ENCODE data around the gene SALL4. TPM values are rescaled to one million over a fixed set of nuclear protein-coding genes. Genes with fewer than 3 reads are reported as not detected.
"Not testable (repeated sequence)": the region's sequence is repeated elsewhere in the genome, so short reads cannot be mapped to it uniquely, and the experiment has no call there.

Gene SALL4
- total and polyA plus RNA-seq, 11 donors = 0.04 to 0.22 (median 0.07) TPM; not detected in 5

- 82 to 88% (median 83%) methylated on average over 14 of the region's 14 CpGs for WGBS, 4 donors
Measured at GRCh38 chr20:51788822-51789221, 13.5 kb downstream of the SALL4 start.

DNA sequence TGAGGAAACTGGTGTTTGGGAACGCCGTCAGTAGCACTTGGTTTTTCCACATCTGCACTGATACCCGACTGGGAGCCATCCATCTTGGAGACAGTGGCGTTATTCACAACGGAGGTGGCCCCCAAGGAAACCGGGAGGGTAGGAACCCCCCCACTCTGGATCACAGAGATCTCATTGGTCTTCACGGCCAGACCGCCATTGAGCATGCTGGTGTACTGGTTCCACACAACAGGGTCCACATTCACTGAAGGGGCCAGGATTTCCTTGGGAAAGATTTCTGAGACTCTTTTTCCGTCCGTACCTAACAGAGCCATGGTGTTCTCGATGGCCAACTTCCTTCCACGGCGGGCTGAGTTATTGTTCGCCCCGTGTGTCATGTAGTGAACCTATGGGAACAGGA is 18.0 kb downstream of the SALL4 start:
- H3K4me3 ChIP-seq = no peak overlapping the region
- peaks cover 0 to 8% (median 0%) of the 10 kb centered on the region in 9 donors for H3K27me3 ChIP-seq
- no peaks in the 10 kb centered on the region for H3K36me3 ChIP-seq
- H3K9me3 ChIP-seq = peaks cover 0 to 4% (median 0%) of the 10 kb centered on the region in 12 donors
- no peaks in the 10 kb centered on the region for H3K4me1 ChIP-seq
- no peak overlapping the region for H3K27ac ChIP-seq
- TF ChIP-seq POLR2A (IDR thresholded peaks at IDR 0.05) (no peak), CTCF (IDR thresholded peaks at IDR 0.05) (no peak)
- intact Hi-C loops (cut with DNase I) = no loop called here
- ATAC-seq = no peak
- DNase-seq = no peak
- WGBS, 4 donors = 79 to 85% (median 81%) methylated on average over 15 of the region's 15 CpGs

More at GRCh38 chr20:51788822-51789221, 13.5 kb downstream of the SALL4 start:
- ATAC-seq (no peak), DNase-seq (no peak)
- H3K27me3 ChIP-seq = peaks cover 0 to 19% (median 0%) of the 10 kb centered on the region in 9 donors
- no peaks in the 10 kb centered on the region for H3K36me3 ChIP-seq
- intact Hi-C loops (cut with DNase I) = no loop called here
- no peak for TF ChIP-seq POLR2A (IDR thresholded peaks at IDR 0.05)
- TF ChIP-seq CTCF (IDR thresholded peaks at IDR 0.05) = no peak
- no peaks in the 10 kb centered on the region for H3K9me3 ChIP-seq
- no peaks in the 10 kb centered on the region for H3K4me1 ChIP-seq
- no peak overlapping the region for H3K27ac ChIP-seq
- H3K4me3 ChIP-seq = no peak overlapping the region

- ATAC-seq, H3K27ac ChIP-seq, DNase-seq, H3K36me3 ChIP-seq, H3K4me1 ChIP-seq, H3K27me3 ChIP-seq, H3K4me3 ChIP-seq: not testable (repeated sequence)
- WGBS, 4 donors = 79 to 89% (median 86%) methylated on average over 4 of the region's 4 CpGs
- intact Hi-C loops (cut with DNase I) = loop anchor here in 1 of 10 donors (10.0 kb wide), 1 partner anchor 53 kb away; no protein-coding TSS in a partner anchor
- peaks cover 0 to 16% (median 3%) of the 10 kb centered on the region in 12 donors for H3K9me3 ChIP-seq
Measured at GRCh38 chr20:51778229-51778759, 24.0 kb downstream of the SALL4 start.

DNA sequence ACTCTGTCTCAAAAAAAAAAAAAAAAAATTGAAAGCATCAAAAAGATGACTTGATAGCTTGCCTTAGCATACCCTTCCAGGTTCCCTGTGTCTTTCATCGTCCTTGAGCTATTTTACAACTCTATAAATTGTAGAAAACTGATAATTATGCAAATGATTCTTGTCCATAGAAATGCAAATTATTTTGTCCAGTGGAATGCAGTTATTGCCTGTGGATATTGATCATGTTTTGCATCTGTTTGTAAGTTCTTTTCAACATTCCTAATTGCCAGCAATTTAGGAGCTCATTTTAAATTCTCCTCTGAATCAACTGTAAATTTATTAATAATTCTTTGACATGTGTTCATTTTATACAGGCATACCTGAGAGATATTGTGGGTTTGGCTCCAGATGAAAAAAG is 27.1 kb downstream of the SALL4 start:
- H3K27ac ChIP-seq = no peak overlapping the region
- ATAC-seq = no peak
- H3K27me3 ChIP-seq = no peaks in the 10 kb centered on the region
- peaks cover 0 to 16% (median 3%) of the 10 kb centered on the region in 12 donors for H3K9me3 ChIP-seq
- WGBS, 4 donors = 82 to 94% (median 86%) methylated on average over 1 of the region's 1 CpG
- no peak for DNase-seq
- no peaks in the 10 kb centered on the region for H3K4me1 ChIP-seq
- no peak overlapping the region for H3K4me3 ChIP-seq
- no peaks in the 10 kb centered on the region for H3K36me3 ChIP-seq
- TF ChIP-seq POLR2A (IDR thresholded peaks at IDR 0.05) (no peak), CTCF (IDR thresholded peaks at IDR 0.05) (no peak)
- intact Hi-C loops (cut with DNase I) = loop anchor here in 1 of 10 donors (10.0 kb wide), 1 partner anchor 50 kb away; no protein-coding TSS in a partner anchor

- no peak overlapping the region for H3K4me3 ChIP-seq
- no peak overlapping the region for H3K27ac ChIP-seq
- ATAC-seq (no peak), DNase-seq (no peak)
- no peak for TF ChIP-seq CTCF (IDR thresholded peaks at IDR 0.05)
- no peak for TF ChIP-seq POLR2A (IDR thresholded peaks at IDR 0.05)
- H3K27me3 ChIP-seq = peaks cover 0 to 15% (median 0%) of the 10 kb centered on the region in 9 donors
- WGBS, 4 donors = 88 to 99% (median 97%) methylated on average over 4 of the region's 4 CpGs
- H3K9me3 ChIP-seq = no peaks in the 10 kb centered on the region
- peaks cover 0 to 9% (median 0%) of the 10 kb centered on the region in 12 donors for H3K4me1 ChIP-seq
- H3K36me3 ChIP-seq = no peaks in the 10 kb centered on the region
- intact Hi-C loops (cut with DNase I) = loop anchor here in 1 of 10 donors (10.0 kb wide), 1 partner anchor 47 kb away; no protein-coding TSS in a partner anchor
Measured at GRCh38 chr20:51772236-51772635, 30.1 kb downstream of the SALL4 start.

Data from heart left ventricle (tissue), 16 donors.